Tibial nerve (tissue), 3 donors: ENCODE measurements around the gene SVIL.

ENCODE experiments used
- CTCF ChIP-seq, 5 experiments: fragments of 200-600 bp in 3 of 5; fragments of 450-650 bp in 2 of 5; sonication (generic) in 3 of 5; IDR thresholded peaks; one replicate each; pipeline ENCODE4 v1.5.1; 2016 to 2019; ENCODE audit warnings: antibody characterized with exemption in 5 of 5, mild to moderate bottlenecking in 3 of 5, moderate library complexity in 2 of 5
- POLR2A ChIP-seq, 2 donors: fragments of 450-650 bp; IDR thresholded peaks; one replicate each; pipeline ENCODE4 v1.6.1; 2017; ENCODE audit warnings: antibody characterized with exemption in 2 of 2, mild to moderate bottlenecking in 2 of 2, moderate library complexity in 2 of 2

- no peak for TF ChIP-seq CTCF (IDR thresholded peaks at IDR 0.05)
- TF ChIP-seq POLR2A (IDR thresholded peaks at IDR 0.05), result no peak
Observed at GRCh38 chr10:29512425-29512974, 122.3 kb downstream of the SVIL start.
